Measurements from ENCODE around the gene KRT40.

Gene KRT40

DNA sequence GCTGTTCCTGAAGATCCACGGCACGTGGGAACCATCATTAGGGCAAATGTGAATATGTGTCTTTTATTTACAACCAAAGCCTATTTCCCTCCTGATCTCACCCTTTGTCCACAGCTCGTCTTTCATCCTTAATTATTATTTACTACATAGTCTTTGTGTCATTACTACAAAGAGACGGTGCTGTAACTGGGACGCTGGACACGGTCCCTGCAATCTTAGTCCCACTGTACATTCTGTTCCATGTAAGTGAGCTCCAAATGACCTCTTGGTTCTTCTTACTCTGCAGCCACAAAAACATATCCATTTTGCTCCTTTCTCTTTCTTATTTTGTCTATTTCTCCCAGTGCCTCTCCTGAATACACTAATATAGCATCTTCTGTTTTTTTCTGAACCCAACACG is 34.0 kb downstream of the KRT40 start:
- no peak for DNase-seq

DNA sequence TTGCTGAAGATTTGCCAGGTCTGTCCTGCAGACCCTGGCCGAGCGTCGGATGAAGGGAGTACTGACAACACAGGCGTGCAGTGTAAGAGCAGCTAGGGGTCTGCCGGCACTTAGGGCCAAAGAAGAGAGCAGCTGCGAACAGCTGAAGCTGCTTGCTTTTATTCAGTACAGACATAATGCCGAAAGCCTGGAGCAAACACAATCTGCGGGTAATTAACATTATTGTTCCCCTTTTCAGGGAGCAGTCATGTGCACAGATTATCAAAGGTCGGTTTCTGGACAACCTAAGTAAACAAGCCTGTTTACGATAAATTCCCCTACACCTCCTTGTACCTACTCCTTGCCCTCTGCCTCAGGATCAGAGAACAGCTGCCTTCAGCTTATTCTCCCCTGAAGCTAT is 34.7 kb downstream of the KRT40 start:
- DNase-seq: no peak

DNA sequence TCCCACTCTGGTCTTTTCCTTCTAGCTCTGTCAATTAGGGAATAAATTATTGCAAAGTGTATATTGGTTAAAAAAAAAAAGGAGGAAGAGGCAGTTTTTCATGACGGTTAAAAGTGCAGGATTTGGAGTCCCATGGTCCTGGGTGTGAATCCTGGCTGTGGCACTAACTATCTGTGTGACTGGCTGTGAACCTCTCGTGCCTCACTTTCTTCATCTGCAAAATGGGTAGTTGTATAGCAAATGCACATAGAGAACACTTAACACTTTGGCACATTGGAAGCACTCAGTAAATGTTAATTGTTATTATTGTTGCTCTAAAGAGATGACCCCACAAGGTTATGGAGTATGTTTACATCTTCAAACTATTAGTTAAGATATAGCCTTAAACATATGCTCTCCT is 36.2 kb downstream of the KRT40 start:
- no peak for DNase-seq

DNA sequence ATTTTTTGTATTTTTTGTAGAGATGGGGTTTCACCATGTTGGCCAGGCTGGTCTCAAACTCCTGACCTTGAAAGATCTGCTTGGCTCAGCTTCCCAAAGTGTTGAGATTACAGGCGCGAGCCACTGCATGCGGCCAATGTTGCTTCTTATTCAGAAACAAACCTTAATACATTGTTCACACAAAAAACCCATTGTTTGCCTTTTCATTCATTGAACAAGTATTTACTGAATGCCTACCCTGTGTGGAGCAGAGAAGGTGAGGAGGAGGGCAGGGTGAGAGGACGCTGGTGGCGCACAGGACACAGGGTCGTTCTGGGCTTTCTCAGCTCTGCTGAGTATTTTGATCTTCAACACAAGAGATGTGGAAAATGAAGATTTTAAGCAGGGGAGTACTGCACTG is 38.7 kb downstream of the KRT40 start:
- no peak for DNase-seq

DNA sequence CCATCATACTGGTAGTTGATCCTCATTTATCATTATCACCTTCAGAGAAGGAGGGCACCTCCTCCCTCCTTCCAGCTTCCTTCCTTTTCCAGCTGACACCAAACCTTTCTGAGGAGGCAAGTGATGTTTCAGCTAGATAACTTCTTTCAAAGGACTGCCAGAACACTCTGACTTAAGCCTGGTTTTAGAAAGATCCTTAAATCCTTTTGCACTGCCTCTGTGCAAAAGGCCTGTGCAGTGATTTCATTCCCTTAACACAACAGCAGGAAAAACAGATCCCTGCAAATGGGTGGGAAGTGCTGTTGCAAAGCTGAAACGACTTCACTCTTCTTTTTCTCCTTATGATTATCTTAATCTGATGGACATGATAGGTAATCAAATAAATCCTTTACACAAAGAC is 39.6 kb downstream of the KRT40 start:
- DNase-seq: no peak

DNA sequence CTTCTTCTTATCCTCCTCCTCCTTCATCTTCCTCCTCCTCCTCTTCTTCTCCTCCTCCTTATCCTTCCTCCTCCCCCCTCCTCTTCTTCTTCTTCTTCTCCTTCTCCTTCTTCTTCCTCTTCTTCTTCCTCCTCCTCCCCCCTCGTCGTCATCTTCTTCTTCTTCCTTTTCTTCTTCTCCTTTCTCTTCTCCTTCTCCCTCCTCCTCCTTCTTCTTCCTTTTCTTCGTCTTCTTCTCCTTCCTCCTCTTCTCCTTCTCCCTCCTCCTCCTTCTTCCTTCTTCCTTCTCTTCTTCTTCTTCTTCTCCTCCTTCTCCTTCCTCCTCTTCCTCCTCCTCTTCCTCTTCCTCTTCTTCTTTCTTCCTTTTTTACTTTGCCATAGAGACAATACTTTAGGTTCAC is 41.6 kb downstream of the KRT40 start:
- no peak for DNase-seq

DNA sequence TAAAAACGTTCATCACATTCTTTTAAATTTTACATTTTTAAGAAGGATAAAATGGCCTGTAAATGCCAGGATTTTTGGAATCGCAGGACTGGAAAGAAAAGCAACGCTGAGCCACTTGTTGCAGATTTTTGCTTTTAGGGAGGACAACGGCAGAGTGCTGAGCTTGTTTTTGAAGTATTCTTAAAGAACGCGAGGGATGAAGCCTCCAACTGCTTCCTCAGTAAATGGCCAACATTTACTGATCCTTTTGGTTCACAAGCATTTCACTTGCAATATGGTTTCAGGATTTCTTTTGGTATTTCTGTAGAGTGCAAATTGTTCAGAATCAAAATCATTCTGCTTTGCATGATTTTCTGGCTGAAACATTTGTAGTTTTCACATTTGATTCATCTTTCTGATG is 43.9 kb downstream of the KRT40 start:
- no peak for DNase-seq

DNA sequence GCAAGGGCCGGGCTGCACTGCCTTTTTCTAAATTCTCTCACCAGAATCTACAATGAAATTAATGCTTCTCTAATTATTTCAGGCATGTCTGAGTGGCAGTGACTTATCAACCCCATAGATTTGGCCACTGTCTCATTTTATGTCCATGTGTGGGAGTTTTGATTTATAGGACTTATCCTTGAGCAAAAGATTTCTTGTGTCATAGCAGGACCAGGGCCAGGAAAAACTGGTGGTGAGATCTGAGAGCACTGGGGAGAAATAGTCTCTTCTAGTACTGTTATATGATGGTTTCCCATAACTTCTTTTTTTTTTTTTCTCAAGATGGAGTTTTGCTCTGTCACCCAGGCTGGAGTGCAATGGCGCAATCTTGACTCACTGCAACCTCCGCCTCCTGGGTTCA is 45.1 kb downstream of the KRT40 start:
- no peak for DNase-seq

DNA sequence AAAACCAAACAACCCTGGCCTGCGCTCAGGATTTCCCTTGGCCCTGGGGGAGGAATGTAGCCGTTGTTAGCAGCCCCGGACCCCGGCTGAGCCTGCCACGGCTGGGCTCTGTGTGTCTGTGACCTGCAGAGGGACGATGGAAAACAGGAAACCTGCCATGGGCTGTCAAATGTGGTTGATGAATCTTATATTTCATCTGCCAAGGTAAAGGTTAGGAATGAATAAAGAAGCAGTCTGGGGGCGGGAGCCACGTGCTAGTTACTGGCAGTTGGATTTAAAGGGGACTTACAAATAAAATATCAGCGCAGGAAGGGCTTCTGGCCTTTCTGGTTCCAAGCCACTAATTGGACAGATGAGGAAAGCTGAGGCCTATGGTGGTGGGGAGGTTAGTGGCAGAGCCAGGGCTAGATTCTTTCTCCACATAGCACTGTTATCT is 46.7 kb downstream of the KRT40 start, which contains the start of gene KRT23:
TSS of gene KRT23 (minus strand) at position 263 of the 436 bp plus-strand sequence. CDS start 1,043 bp downstream, outside the sequence.
- no peak for DNase-seq

DNA sequence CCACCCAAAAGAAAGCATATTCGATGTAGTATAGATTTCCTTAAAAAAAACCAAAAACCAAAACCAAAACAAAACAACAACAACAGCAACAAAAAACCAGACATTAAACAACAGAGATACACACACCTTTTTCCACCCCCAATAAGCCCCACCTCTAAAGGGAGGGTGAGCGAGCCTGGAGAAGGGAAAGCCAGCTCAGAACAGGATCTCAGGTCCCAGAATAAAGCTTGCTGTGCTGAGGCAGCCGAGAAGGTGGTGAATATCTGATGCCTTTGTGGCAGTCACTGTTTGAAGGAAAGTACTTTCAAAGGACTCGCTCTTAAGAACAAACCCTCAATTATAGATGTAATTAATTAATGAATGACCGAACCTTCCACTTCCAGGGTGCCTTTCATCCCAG is 47.1 kb downstream of the KRT40 start:
- DNase-seq: no peak

DNA sequence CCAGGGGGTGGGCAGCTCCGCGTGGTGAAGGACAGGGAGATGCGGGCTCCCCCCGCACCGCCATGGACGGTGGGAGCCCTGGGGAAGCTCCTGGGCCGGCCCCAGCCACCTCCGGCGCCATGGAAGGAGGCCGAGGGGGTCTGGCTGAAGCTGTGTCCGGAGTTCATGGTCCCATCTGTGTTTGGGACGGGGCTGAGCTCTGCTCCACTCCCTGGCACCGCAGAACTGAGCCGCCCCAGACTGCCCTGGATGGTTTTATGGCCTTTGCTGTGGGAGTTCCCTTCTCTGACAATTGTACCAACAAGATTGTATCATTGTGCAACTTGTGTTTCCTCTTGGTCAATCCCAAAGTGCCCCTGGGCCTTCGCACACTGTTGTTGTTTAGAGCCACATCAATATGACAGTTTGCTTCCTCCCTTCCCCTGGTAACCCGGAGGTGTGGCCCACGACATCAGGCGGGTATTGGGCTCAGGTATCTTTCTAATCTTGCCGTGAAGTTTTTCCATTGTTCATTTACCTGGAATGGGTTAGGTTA is 47.6 kb downstream of the KRT40 start:
- no peak for DNase-seq

DNA sequence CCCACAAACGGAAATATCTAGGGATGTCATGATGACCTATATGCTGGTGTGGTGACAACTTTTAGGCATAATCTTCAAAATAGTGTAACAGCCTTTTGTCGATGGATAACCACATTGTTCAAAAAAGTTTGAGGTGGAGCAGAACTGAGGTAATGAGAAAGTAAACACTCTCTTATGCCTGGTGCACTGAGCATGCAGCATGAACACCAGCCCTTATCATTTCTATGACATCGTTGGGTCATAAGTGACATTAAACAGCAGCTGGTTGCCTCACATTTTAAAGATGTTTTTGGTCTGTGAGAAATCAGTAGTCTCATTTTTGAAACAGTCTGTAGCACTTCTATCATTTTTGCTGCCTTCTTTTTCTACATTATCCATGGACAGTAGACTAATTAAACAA is 48.5 kb downstream of the KRT40 start:
- no peak for DNase-seq

DNA sequence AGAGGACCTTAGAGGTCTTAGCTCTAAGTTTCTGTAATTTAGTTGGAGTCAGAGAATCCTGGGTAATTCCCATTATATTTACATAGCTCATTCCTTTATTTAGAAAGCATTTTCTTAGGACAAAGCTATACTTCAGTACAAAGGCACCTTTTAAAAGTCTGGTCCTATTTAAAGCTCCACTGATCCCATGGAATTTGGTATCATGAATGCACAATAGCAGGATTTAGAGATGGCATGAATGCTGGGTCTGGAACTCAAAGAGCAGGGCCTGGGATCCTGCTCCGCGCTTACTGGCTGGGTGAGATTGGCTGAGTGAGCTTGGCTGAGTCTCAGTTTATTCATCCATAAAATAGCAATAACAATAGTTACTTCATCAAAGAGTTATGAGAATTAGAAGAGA is 51.5 kb downstream of the KRT40 start:
- no peak for DNase-seq

DNA sequence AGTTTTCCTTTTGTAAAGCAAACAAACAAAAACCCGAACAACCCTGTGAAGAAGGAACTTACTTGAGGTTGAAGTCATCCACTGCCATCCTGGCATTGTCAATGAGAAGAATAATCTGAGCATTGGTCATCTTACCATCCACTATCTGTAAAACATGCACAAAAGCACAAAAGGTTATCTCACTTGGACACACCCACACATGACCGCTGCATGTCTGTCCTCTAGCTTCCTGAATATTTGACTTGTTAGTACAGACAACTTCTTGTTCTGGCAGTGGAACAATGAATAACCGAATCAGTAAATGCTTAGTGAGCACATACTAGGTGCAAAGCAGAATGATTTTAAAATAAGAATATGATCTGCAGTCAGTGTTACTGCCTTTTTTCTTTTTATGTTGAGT is 52.8 kb downstream of the KRT40 start:
- DNase-seq: no peak

All from stimulated activated CD4-positive, alpha-beta T cell treated with anti-CD3 and anti-CD28 coated beads, Interleukin-1b, Interleukin-23, amount 100 ng/mL, for 48 hours (primary cell).